ENCODE data around the gene ARFGAP2. TPM values are rescaled to one million over a fixed set of nuclear protein-coding genes. Genes with fewer than 3 reads are reported as not detected.
A peak's percentile ranks its signal among the peaks of the same experiment; 100 is the strongest.

Gene ARFGAP2
- total and polyA plus RNA-seq, 9 of the 15 experiments (the other 6 are each of a cell fraction or from before 2014, with no cell fraction given): 29.1 to 140 (median 90.1) TPM

DNA sequence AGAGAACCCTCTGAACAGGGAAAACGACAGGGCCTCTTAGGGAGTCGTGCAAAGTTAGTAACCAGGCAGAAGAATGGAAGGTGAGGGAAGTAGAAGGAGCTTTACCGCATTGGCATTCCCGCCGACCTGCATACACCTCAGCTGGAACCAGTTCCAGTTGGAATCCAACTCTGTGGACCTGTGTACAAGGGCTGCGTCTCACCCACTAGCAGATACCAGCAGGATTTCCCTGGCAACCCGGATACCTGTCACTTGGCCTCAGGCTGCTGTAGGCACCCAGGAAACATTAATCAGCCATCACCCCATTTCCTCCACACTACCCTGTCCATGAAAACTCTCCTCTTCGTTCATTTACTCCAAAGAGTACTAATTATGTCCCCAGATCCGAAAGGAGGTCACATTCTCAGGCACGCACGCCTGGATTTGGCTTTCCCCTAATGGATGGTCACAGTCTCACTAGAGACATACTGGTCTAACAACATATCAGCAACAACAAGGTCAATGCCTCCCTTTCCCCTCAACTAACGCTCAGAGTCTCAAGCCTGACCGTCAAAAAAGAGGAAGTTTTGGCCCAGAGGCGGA lies 842 bp downstream of the ARFGAP2 start:
- ChIA-PET POLR2A (interaction anchor here (0.8 to 0.9 kb wide), 3 partner anchors 10 to 15 kb away, joined by 3 read pairs; no protein-coding TSS in a partner anchor), CTCF (ENCODE audit: low intra/inter-chr PET ratio) (no interaction called here)
- H3K9me3 ChIP-seq (replicated peaks; ENCODE audit: control insufficient read depth, insufficient read depth, low read depth, low read length): no peaks in the 10 kb centered on the region
- intact Hi-C loops (cut with micrococcal nuclease): loop anchor here (2.0 kb wide), 3 partner anchors 73 to 233 kb away; partner anchors contain the start of genes ACP2 and SLC39A13
- no peaks in the 10 kb centered on the region for H3K27me3 ChIP-seq (ENCODE audit: control insufficient read depth in 2 of 2, insufficient read depth in 2 of 2, low read length in 2 of 2)
- H3K27ac ChIP-seq (ENCODE audit: extremely low read depth, low read depth, low read length): peak overlapping the region; percentile 97
- peaks cover 6% of the 10 kb centered on the region for H4K20me1 ChIP-seq (replicated peaks; ENCODE audit: control insufficient read depth, insufficient read depth, low read length)
- H3K36me3 ChIP-seq (ENCODE audit: control insufficient read depth, insufficient read depth, low read length): peaks cover 58% of the 10 kb centered on the region
- peak overlapping the region; percentile 92; the same call in 1 of the 2 replicates for H2AFZ ChIP-seq (ENCODE audit: low read depth, low read length)
- peak overlapping the region; percentile 97 to 99 for H3K9ac ChIP-seq (ENCODE audit: insufficient read depth in 1 of 2, low read depth in 2 of 2, low read length in 2 of 2)
- H3K4me1 ChIP-seq (replicated peaks in 1 of 2; ENCODE audit: control insufficient read depth in 2 of 2, insufficient read depth in 2 of 2, low read length in 2 of 2): peaks cover 16 to 32% of the 10 kb centered on the region in 2 experiments
- peak in 1 of 4 experiments; percentile 59 for DNase-seq (ENCODE audit: extremely low read depth in 1 of 4, low spot score in 3 of 4)
- peak; percentile 81 for FAIRE-seq
- peak overlapping the region; percentile 100 for H3K4me2 ChIP-seq (ENCODE audit: insufficient read depth, low read length)
- peak overlapping the region; percentile 89 for H3K4me3 ChIP-seq
- H3K9me1 ChIP-seq (ENCODE audit: control insufficient read depth, insufficient read depth, low read length): peaks cover 3% of the 10 kb centered on the region
- in situ Hi-C loops (cut with MboI): loop anchor here (10.0 kb wide), 1 partner anchor 169 kb away; no protein-coding TSS in a partner anchor
- WGBS (ENCODE audit: insufficient coverage, low coverage, missing lambda C conversion rate): 2% methylated on average over 14 of the region's 14 CpGs
- no TSS peak for BruUV-seq (replicated peaks)
- ATAC-seq: no peak
- peaks cover 54% of the 10 kb centered on the region for H3K79me2 ChIP-seq (ENCODE audit: control insufficient read depth, insufficient read depth, low read length)
- TF ChIP-seq E2F4 (CRISPR knock-in tag; IDR thresholded peaks at IDR 0.05; ENCODE audit: low read depth): peak; percentile 79
- no peak for TF ChIP-seq ZSCAN32 (CRISPR knock-in tag; IDR thresholded peaks at IDR 0.05)
- TF ChIP-seq ELF2 (CRISPR knock-in tag; IDR thresholded peaks at IDR 0.05): no peak
- no peak for TF ChIP-seq ZBTB8A (IDR thresholded peaks at IDR 0.05; ENCODE audit: partially characterized antibody)
- TF ChIP-seq CAMTA2 (CRISPR knock-in tag; conservative IDR thresholded peaks at IDR 0.05): no peak
- no peak for TF ChIP-seq SIN3B (IDR thresholded peaks at IDR 0.05; ENCODE audit: low read depth)
- TF ChIP-seq PTRF (tag; IDR thresholded peaks at IDR 0.05): no peak
- no peak for TF ChIP-seq MED1 (CRISPR knock-in tag; IDR thresholded peaks at IDR 0.05; ENCODE audit: borderline replicate concordance)
- TF ChIP-seq RBM39 (optimal IDR thresholded peaks at IDR 0.05; ENCODE audit: low read depth, low read length): no peak
- TF ChIP-seq SLC30A9 (CRISPR knock-in tag; IDR thresholded peaks at IDR 0.05): no peak
- TF ChIP-seq, protein P1, sequence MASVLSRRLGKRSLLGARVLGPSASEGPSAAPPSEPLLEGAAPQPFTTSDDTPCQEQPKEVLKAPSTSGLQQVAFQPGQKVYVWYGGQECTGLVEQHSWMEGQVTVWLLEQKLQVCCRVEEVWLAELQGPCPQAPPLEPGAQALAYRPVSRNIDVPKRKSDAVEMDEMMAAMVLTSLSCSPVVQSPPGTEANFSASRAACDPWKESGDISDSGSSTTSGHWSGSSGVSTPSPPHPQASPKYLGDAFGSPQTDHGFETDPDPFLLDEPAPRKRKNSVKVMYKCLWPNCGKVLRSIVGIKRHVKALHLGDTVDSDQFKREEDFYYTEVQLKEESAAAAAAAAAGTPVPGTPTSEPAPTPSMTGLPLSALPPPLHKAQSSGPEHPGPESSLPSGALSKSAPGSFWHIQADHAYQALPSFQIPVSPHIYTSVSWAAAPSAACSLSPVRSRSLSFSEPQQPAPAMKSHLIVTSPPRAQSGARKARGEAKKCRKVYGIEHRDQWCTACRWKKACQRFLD (CRISPR knock-in tag; IDR thresholded peaks at IDR 0.05): no peak
- TF ChIP-seq ZNF274 (IDR thresholded peaks at IDR 0.05; ENCODE audit: borderline replicate concordance, low read depth, low read length): no peak
- TF ChIP-seq NELFE (IDR thresholded peaks at IDR 0.05; ENCODE audit: insufficient read depth, insufficient read length): no peak
- TF ChIP-seq, protein P2, sequence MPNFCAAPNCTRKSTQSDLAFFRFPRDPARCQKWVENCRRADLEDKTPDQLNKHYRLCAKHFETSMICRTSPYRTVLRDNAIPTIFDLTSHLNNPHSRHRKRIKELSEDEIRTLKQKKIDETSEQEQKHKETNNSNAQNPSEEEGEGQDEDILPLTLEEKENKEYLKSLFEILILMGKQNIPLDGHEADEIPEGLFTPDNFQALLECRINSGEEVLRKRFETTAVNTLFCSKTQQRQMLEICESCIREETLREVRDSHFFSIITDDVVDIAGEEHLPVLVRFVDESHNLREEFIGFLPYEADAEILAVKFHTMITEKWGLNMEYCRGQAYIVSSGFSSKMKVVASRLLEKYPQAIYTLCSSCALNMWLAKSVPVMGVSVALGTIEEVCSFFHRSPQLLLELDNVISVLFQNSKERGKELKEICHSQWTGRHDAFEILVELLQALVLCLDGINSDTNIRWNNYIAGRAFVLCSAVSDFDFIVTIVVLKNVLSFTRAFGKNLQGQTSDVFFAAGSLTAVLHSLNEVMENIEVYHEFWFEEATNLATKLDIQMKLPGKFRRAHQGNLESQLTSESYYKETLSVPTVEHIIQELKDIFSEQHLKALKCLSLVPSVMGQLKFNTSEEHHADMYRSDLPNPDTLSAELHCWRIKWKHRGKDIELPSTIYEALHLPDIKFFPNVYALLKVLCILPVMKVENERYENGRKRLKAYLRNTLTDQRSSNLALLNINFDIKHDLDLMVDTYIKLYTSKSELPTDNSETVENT (CRISPR knock-in tag; IDR thresholded peaks at IDR 0.05): no peak
- TF ChIP-seq, protein P3, sequence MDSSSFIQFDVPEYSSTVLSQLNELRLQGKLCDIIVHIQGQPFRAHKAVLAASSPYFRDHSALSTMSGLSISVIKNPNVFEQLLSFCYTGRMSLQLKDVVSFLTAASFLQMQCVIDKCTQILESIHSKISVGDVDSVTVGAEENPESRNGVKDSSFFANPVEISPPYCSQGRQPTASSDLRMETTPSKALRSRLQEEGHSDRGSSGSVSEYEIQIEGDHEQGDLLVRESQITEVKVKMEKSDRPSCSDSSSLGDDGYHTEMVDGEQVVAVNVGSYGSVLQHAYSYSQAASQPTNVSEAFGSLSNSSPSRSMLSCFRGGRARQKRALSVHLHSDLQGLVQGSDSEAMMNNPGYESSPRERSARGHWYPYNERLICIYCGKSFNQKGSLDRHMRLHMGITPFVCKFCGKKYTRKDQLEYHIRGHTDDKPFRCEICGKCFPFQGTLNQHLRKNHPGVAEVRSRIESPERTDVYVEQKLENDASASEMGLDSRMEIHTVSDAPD (CRISPR knock-in tag; IDR thresholded peaks at IDR 0.05): no peak
